MM.1S (cell line): ENCODE data around the gene NHLRC4.

ENCODE experiments used
- CTCF ChIP-seq: fragments of 300-600 bp; sonication (generic); IDR thresholded peaks from 2 replicates; pipeline ENCODE4 v1.5.1; 2016; ENCODE audit warnings: antibody characterized with exemption, low read length, mixed read lengths
- EZH2 ChIP-seq: fragments of 300-600 bp; sonication (generic); optimal IDR thresholded peaks from 2 replicates; pipeline ENCODE3; 2017; ENCODE audit warnings: low read depth, mild to moderate bottlenecking, antibody characterized with exemption, low read length, mixed read lengths
- EZH2phosphoT487 ChIP-seq: fragments of 300-600 bp; sonication (generic); IDR thresholded peaks from 2 replicates; pipeline ENCODE4 v1.6.1; 2018; ENCODE audit warnings: antibody characterized with exemption, low read length

GRCh38 chr16:539901-540530, 26.8 kb upstream of the NHLRC4 start:
- TF ChIP-seq CTCF (no peak), EZH2 (no peak), EZH2phosphoT487 (no peak)
